Sigmoid colon (tissue), 7 donors: ENCODE measurements around the gene AGBL2. TPM values are rescaled to one million over a fixed set of nuclear protein-coding genes. Genes with fewer than 3 reads are reported as not detected.
"Not testable (repeated sequence)": the region's sequence is repeated elsewhere in the genome, so short reads cannot be mapped to it uniquely, and the experiment has no call there.

ENCODE experiments used
- DNase-seq: peaks from one replicate; pipeline ENCODE4 v3.0.0-alpha.2; 2019
- H3K27ac ChIP-seq, 4 donors: fragments of 200-600 bp; sonication (generic); one replicate each; pipeline ENCODE4 v1.5.1; 2016 to 2019; ENCODE audit warnings: mild to moderate bottlenecking in 1 of 4
- H3K27me3 ChIP-seq, 3 donors: fragments of 200-600 bp; sonication (generic); one replicate each; pipeline ENCODE4 v1.5.1; 2019; ENCODE audit warnings: mild to moderate bottlenecking in 1 of 3
- H3K36me3 ChIP-seq, 4 donors: fragments of 200-600 bp; sonication (generic); one replicate each; pipeline ENCODE4 v1.5.1; 2016 to 2019
- H3K4me1 ChIP-seq, 4 donors: fragments of 200-600 bp; sonication (generic); one replicate each; pipeline ENCODE4 v1.5.1; 2017 to 2019
- H3K4me3 ChIP-seq, 4 donors: fragments of 200-600 bp; sonication (generic); one replicate each; pipeline ENCODE4 v1.5.1; 2017 to 2019; ENCODE audit warnings: mild to moderate bottlenecking in 2 of 4, moderate library complexity in 1 of 4
- H3K9me3 ChIP-seq, 4 donors: fragments of 200-600 bp in 3 of 4; sonication (generic) in 3 of 4; one replicate each; pipeline versions ENCODE4 v1.5.1 to v1.6.1; 2013 to 2019
- CTCF ChIP-seq, 4 experiments: fragments of 450-650 bp in 3 of 4; fragments of 200-600 bp in 1 of 4; IDR thresholded peaks; one replicate each; pipeline ENCODE4 v1.5.1; 2016 to 2019; ENCODE audit warnings: antibody characterized with exemption in 4 of 4, mild to moderate bottlenecking in 3 of 4, moderate library complexity in 2 of 4
- EP300 ChIP-seq, 4 donors: sonication (generic); formaldehyde crosslinking; IDR thresholded peaks; one replicate each; pipeline ENCODE4 v1.6.1; 2017; ENCODE audit warnings: antibody characterized with exemption in 4 of 4
- POLR2A ChIP-seq, 2 donors: fragments of 450-650 bp; IDR thresholded peaks; one replicate each; pipeline ENCODE4 v1.6.1; 2016; ENCODE audit warnings: antibody characterized with exemption in 2 of 2, mild to moderate bottlenecking in 2 of 2, moderate library complexity in 2 of 2
- POLR2AphosphoS5 ChIP-seq, 4 donors: sonication (generic); formaldehyde crosslinking; IDR thresholded peaks; one replicate each; pipeline ENCODE4 v1.6.1; 2017; ENCODE audit warnings: antibody characterized with exemption in 4 of 4
- WGBS, 2 donors: extraction: QIAGEN DNeasy Blood & Tissue Kit; methylation state at CpG; one replicate each; pipeline ENCODE4 v1.1.7; 2013; 5-methylcytosine and 5-hydroxymethylcytosine counted together
- intact Hi-C: fragments of 100-400 bp; cut with DNase I; formaldehyde crosslinking; loops from one replicate; pipeline ENCODE4 v1.15.1; 2023
- polyA plus RNA-seq, 3 donors: library from polyadenylated mRNA; stranded (reverse); fragments of 200-250 nt; gene quantifications; one replicate each; pipeline ENCODE4 v1.2.3, GENCODE V29; 2013
- total RNA-seq, 4 donors: library from RNA; depleted of rRNA; stranded (reverse); fragments of >200 nt; gene quantifications; one replicate each; pipeline ENCODE4 v1.1.0, GENCODE V29; 2016
- donor health status: healthy with polysubstance abuse.
- donor health status: Bipolar disorder and iron deficiency.
- donor health status: healthy.

Gene AGBL2
- total RNA-seq (1 to 10 TPM in 1 of 4 donors, under 1 TPM in 1, not detected in 2; 0.33 to 1.1 TPM), polyA plus RNA-seq (1 to 10 TPM in 1 of 3 donors, under 1 TPM in 1, not detected in 1; 0.92 to 2.2 TPM)

- TF ChIP-seq POLR2A (IDR thresholded peaks at IDR 0.05) (peak; percentile 8 to 34), CTCF (IDR thresholded peaks at IDR 0.05) (no peak), POLR2AphosphoS5 (IDR thresholded peaks at IDR 0.05) (peak; percentile 63 to 87 (median 81)), EP300 (IDR thresholded peaks at IDR 0.05) (no peak)
- H3K27ac ChIP-seq = peak within 1 kb of the TSS; percentile 76 to 79 (median 78)
- H3K4me3 ChIP-seq = peak within 1 kb of the TSS; percentile 68 to 84 (median 80)
- peak; percentile 86 for DNase-seq
- WGBS, 2 donors = 0% methylated on average over 35 of the region's 35 CpGs
- H3K9me3 ChIP-seq = no peaks in the 10 kb centered on the region
- intact Hi-C loops = loop anchor here (2.0 kb wide), 1 partner anchor 72 kb away; the partner anchor contains the start of gene MTCH2
- peaks cover 0 to 5% (median 3%) of the 10 kb centered on the region in 4 donors for H3K4me1 ChIP-seq
- H3K27me3 ChIP-seq = no peaks in the 10 kb centered on the region
- peaks cover 12 to 40% (median 31%) of the 10 kb centered on the region in 4 donors for H3K36me3 ChIP-seq
These were observed at the start of gene AGBL2 for GRCh38 chr11:47715082-47715669. AGBL2 (minus strand) TSS chr11:47715369; CDS start chr11:47714650, 719 bp downstream.

GRCh38 chr11:47759291-47759690, 44.1 kb upstream of the AGBL2 start:
- WGBS, 2 donors = 88 to 92% methylated on average over 11 of the region's 11 CpGs
- peaks cover 15 to 85% (median 58%) of the 10 kb centered on the region in 4 donors for H3K36me3 ChIP-seq
- H3K9me3 ChIP-seq, DNase-seq, intact Hi-C loops, H3K27me3 ChIP-seq, H3K27ac ChIP-seq, H3K4me1 ChIP-seq, H3K4me3 ChIP-seq: not testable (repeated sequence)

GRCh38 chr11:47756208-47756607, 41.0 kb upstream of the AGBL2 start:
- TF ChIP-seq EP300 (IDR thresholded peaks at IDR 0.05) (no peak), POLR2A (IDR thresholded peaks at IDR 0.05) (no peak), CTCF (IDR thresholded peaks at IDR 0.05) (no peak), POLR2AphosphoS5 (IDR thresholded peaks at IDR 0.05) (no peak)
- H3K4me1 ChIP-seq = no peaks in the 10 kb centered on the region
- H3K27me3 ChIP-seq = no peaks in the 10 kb centered on the region
- H3K36me3 ChIP-seq = peaks cover 43 to 86% (median 65%) of the 10 kb centered on the region in 4 donors
- intact Hi-C loops = no loop called here
- H3K27ac ChIP-seq = no peak overlapping the region
- H3K9me3 ChIP-seq = no peaks in the 10 kb centered on the region
- no peak overlapping the region for H3K4me3 ChIP-seq
- WGBS, 2 donors = 88 to 97% methylated on average over 4 of the region's 4 CpGs
- no peak for DNase-seq

GRCh38 chr11:47750725-47751124, 35.6 kb upstream of the AGBL2 start:
- Histone ChIP-seq H3K27me3 (no peaks in the 10 kb centered on the region), H3K9me3 (no peaks in the 10 kb centered on the region), H3K27ac (no peak overlapping the region), H3K4me1 (no peaks in the 10 kb centered on the region), H3K4me3 (no peak overlapping the region), H3K36me3 (peaks cover 67 to 91% (median 80%) of the 10 kb centered on the region in 4 donors)
- no peak for TF ChIP-seq CTCF (IDR thresholded peaks at IDR 0.05)
- TF ChIP-seq EP300 (IDR thresholded peaks at IDR 0.05) = no peak
- TF ChIP-seq POLR2A (IDR thresholded peaks at IDR 0.05) = no peak
- TF ChIP-seq POLR2AphosphoS5 (IDR thresholded peaks at IDR 0.05) = no peak
- no peak for DNase-seq
- intact Hi-C loops = no loop called here
- WGBS, 2 donors = 88 to 90% methylated on average over 5 of the region's 5 CpGs

- H3K4me1 ChIP-seq, intact Hi-C loops, H3K27ac ChIP-seq, DNase-seq, H3K9me3 ChIP-seq, H3K4me3 ChIP-seq, H3K27me3 ChIP-seq: not testable (repeated sequence)
- peaks cover 39 to 98% (median 74%) of the 10 kb centered on the region in 4 donors for H3K36me3 ChIP-seq
- 95 to 97% methylated on average over 7 of the region's 7 CpGs for WGBS, 2 donors
These were observed 27.3 kb upstream of the AGBL2 start for GRCh38 chr11:47742494-47742893.

- H3K27ac ChIP-seq, H3K4me3 ChIP-seq, H3K4me1 ChIP-seq, intact Hi-C loops, H3K27me3 ChIP-seq, H3K9me3 ChIP-seq: not testable (repeated sequence)
- peak; percentile 51 for DNase-seq
- H3K36me3 ChIP-seq = peaks cover 4 to 98% (median 65%) of the 10 kb centered on the region in 4 donors
- 69 to 85% methylated on average over 7 of the region's 7 CpGs for WGBS, 2 donors
These were observed 22.6 kb upstream of the AGBL2 start for GRCh38 chr11:47737817-47738216.
